Gastrocnemius medialis (tissue), 4 donors: Measurements from ENCODE around the gene ANTXR1. TPM values are rescaled to one million over a fixed set of nuclear protein-coding genes. Genes with fewer than 3 reads are reported as not detected.

Source experiments
- ATAC-seq, 2 donors: fragments of 150-250 bp; one replicate each; pipeline ENCODE4 v1.9.1; 2016
- DNase-seq, 2 donors: peaks; one replicate each; pipeline ENCODE4 v3.0.0-alpha.2; 2019
- H3K27ac ChIP-seq, 4 donors: fragments of 200-600 bp; sonication (generic); 1 replicate in 1 of 4; 2 replicates in 3 of 4; pipeline ENCODE4 v1.5.1; 2016 to 2018; ENCODE audit warnings: mild to moderate bottlenecking in 2 of 4, moderate library complexity in 1 of 4
- H3K27me3 ChIP-seq, 3 donors: fragments of 200-600 bp; sonication (generic) in 2 of 3; 1 replicate in 1 of 3; 2 replicates in 2 of 3; pipeline versions ENCODE4 v1.5.1 to v1.6.0; 2016 to 2019; ENCODE audit warnings: mild to moderate bottlenecking in 1 of 3, moderate library complexity in 1 of 3
- H3K36me3 ChIP-seq, 2 donors: fragments of 200-600 bp; sonication (generic) in 1 of 2; one replicate each; pipeline ENCODE4 v1.5.1; 2017 to 2018
- H3K4me1 ChIP-seq, 2 donors: fragments of 200-600 bp; sonication (generic) in 1 of 2; one replicate each; pipeline ENCODE4 v1.5.1; 2016 to 2017; ENCODE audit warnings: mild to moderate bottlenecking in 2 of 2
- H3K4me3 ChIP-seq, 4 donors: fragments of 200-600 bp; sonication (generic) in 3 of 4; 1 replicate in 1 of 4; 2 replicates in 3 of 4; pipeline ENCODE4 v1.5.1; 2016 to 2019; ENCODE audit warnings: mild to moderate bottlenecking in 2 of 4
- H3K9me3 ChIP-seq, 3 donors: fragments of 200-600 bp; sonication (generic) in 2 of 3; 1 replicate in 1 of 3; 2 replicates in 2 of 3; pipeline ENCODE4 v1.5.1; 2016 to 2019
- CTCF ChIP-seq, 5 experiments: fragments of 450-650 bp in 3 of 5; fragments of 200-600 bp in 2 of 5; sonication (generic) in 2 of 5; IDR thresholded peaks in 4 of 5; conservative IDR thresholded peaks in 1 of 5; 1 replicate in 4 of 5; 2 replicates in 1 of 5; pipeline ENCODE4 v1.5.1; 2016 to 2019; ENCODE audit warnings: antibody characterized with exemption in 5 of 5, mild to moderate bottlenecking in 3 of 5, moderate library complexity in 3 of 5
- POLR2A ChIP-seq, 2 donors: fragments of 450-650 bp; IDR thresholded peaks; one replicate each; pipeline ENCODE4 v1.6.1; 2017; ENCODE audit warnings: antibody characterized with exemption in 2 of 2, mild to moderate bottlenecking in 2 of 2, moderate library complexity in 2 of 2
- in situ Hi-C, 4 donors: fragments of 200-750 bp; cut with MboI; loops; one replicate each; pipeline versions ENCODE4 v1.15.0 to v1.8.0; 2017; ENCODE audit warnings: low sequenced_read_pairs in 4 of 4
- intact Hi-C: fragments of 100-400 bp; cut with DNase I; formaldehyde crosslinking; loops from one replicate; pipeline ENCODE4 v1.15.1; 2023; ENCODE audit warnings: low total_unique reads
- total RNA-seq, 4 donors: library from RNA; depleted of rRNA; stranded (reverse); fragments of >200 nt; gene quantifications; one replicate each; pipeline versions ENCODE4 v1.1.0 to v1.2.3, GENCODE V29; 2016

The ANTXR1 gene
- total RNA-seq, 4 donors from 2014 or later, result 8.0 to 13.6 (median 9.7) TPM

DNA sequence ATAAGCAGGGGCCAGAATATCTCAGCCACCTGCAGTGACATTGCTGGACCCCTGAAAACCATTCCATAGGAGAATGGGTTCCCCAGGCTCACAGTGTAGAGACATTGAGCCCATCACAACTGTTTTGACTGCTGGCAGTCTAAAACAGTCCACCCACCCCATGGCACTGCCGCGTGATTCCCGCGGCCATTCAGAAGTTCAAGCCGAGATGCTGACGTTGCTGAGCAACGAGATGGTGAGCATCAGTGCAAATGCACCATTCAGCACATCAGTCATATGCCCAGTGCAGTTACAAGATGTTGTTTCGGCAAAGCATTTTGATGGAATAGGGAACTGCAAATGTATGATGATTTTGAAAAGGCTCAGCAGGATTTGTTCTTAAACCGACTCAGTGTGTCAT, 234.6 kb downstream of the ANTXR1 start:
- DNase-seq (no peak), ATAC-seq (no peak)
- no peaks in the 10 kb centered on the region for H3K27me3 ChIP-seq
- in situ Hi-C loops (no loop called here), intact Hi-C loops (no loop called here)
- H3K4me3 ChIP-seq, result no peak overlapping the region
- no peak overlapping the region for H3K27ac ChIP-seq
- no peaks in the 10 kb centered on the region for H3K9me3 ChIP-seq
- no peaks in the 10 kb centered on the region for H3K4me1 ChIP-seq
- H3K36me3 ChIP-seq, result no peaks in the 10 kb centered on the region
- TF ChIP-seq CTCF (IDR thresholded peaks at IDR 0.05 in 4 of 5, conservative IDR thresholded peaks at IDR 0.05 in 1 of 5), result no peak
- no peak for TF ChIP-seq POLR2A (IDR thresholded peaks at IDR 0.05)

- H3K4me1 ChIP-seq, result no peaks in the 10 kb centered on the region
- ATAC-seq (no peak), DNase-seq (no peak)
- intact Hi-C loops, result no loop called here
- no peak overlapping the region for H3K27ac ChIP-seq
- TF ChIP-seq POLR2A (IDR thresholded peaks at IDR 0.05) (no peak), CTCF (IDR thresholded peaks at IDR 0.05 in 4 of 5, conservative IDR thresholded peaks at IDR 0.05 in 1 of 5) (no peak)
- no peak overlapping the region for H3K4me3 ChIP-seq
- no peaks in the 10 kb centered on the region for H3K9me3 ChIP-seq
- in situ Hi-C loops, result no loop called here
- H3K36me3 ChIP-seq, result no peaks in the 10 kb centered on the region
- H3K27me3 ChIP-seq, result no peaks in the 10 kb centered on the region
These were observed 235.3 kb downstream of the ANTXR1 start for GRCh38 chr2:69248232-69248631.

GRCh38 chr2:69250981-69251380, 238.0 kb downstream of the ANTXR1 start:
- no peaks in the 10 kb centered on the region for H3K9me3 ChIP-seq
- H3K36me3 ChIP-seq, result no peaks in the 10 kb centered on the region
- no peak overlapping the region for H3K4me3 ChIP-seq
- in situ Hi-C loops, result no loop called here
- H3K27me3 ChIP-seq, result peaks cover 0 to 3% (median 0%) of the 10 kb centered on the region in 3 donors
- H3K27ac ChIP-seq, result no peak overlapping the region
- TF ChIP-seq CTCF (IDR thresholded peaks at IDR 0.05 in 4 of 5, conservative IDR thresholded peaks at IDR 0.05 in 1 of 5) (no peak), POLR2A (IDR thresholded peaks at IDR 0.05) (no peak)
- no peak for ATAC-seq
- intact Hi-C loops, result loop anchor here (5.0 kb wide), 2 partner anchors 49 to 74 kb away; no protein-coding TSS in a partner anchor
- H3K4me1 ChIP-seq, result peaks cover 0 to 3% of the 10 kb centered on the region in 2 donors
- no peak for DNase-seq

GRCh38 chr2:69251943-69252342, 239.0 kb downstream of the ANTXR1 start:
- in situ Hi-C loops (no loop called here), intact Hi-C loops (loop anchor here (5.0 kb wide), 2 partner anchors 50 to 75 kb away; no protein-coding TSS in a partner anchor)
- TF ChIP-seq CTCF (IDR thresholded peaks at IDR 0.05 in 4 of 5, conservative IDR thresholded peaks at IDR 0.05 in 1 of 5), result no peak
- no peak for TF ChIP-seq POLR2A (IDR thresholded peaks at IDR 0.05)

DNA sequence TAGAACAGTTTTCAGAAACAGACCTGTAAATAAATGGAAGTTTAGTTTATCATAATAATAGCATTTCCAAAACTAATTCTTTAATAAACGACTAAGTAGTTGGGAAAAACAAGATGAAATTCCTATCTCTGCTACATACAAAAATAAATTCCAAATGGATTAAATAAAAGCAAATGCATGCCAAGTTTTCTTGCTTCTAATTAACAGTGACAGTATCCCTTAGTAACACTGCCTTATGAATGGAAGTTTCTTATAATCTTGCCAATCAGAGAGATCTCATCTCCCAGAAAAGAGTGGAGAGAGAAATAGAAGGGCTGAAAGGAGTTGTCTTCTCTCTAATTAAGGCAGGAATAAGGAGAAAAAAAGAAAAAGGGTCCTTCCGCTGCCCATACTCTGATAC, 240.1 kb downstream of the ANTXR1 start:
- H3K36me3 ChIP-seq, result no peaks in the 10 kb centered on the region
- H3K27me3 ChIP-seq, result peaks cover 0 to 3% (median 0%) of the 10 kb centered on the region in 3 donors
- TF ChIP-seq CTCF (IDR thresholded peaks at IDR 0.05 in 4 of 5, conservative IDR thresholded peaks at IDR 0.05 in 1 of 5) (no peak), POLR2A (IDR thresholded peaks at IDR 0.05) (no peak)
- intact Hi-C loops, result loop anchor here (5.0 kb wide), 2 partner anchors 51 to 76 kb away; no protein-coding TSS in a partner anchor
- DNase-seq (no peak), ATAC-seq (no peak)
- H3K27ac ChIP-seq, result peak overlapping the region in 2 of 4 donors; percentile 26 to 33
- no peak overlapping the region for H3K4me3 ChIP-seq
- no peaks in the 10 kb centered on the region for H3K9me3 ChIP-seq
- in situ Hi-C loops, result no loop called here
- peaks cover 0 to 3% of the 10 kb centered on the region in 2 donors for H3K4me1 ChIP-seq

More at GRCh38 chr2:69251943-69252342, 239.0 kb downstream of the ANTXR1 start:
- DNase-seq (no peak), ATAC-seq (no peak)
- Histone ChIP-seq H3K4me3 (no peak overlapping the region), H3K9me3 (no peaks in the 10 kb centered on the region), H3K27ac (no peak overlapping the region), H3K27me3 (peaks cover 0 to 3% (median 0%) of the 10 kb centered on the region in 3 donors), H3K36me3 (no peaks in the 10 kb centered on the region), H3K4me1 (peaks cover 0 to 3% of the 10 kb centered on the region in 2 donors)
